ENCODE results near the gene SPP1. TPM values are rescaled to one million over a fixed set of nuclear protein-coding genes. Genes with fewer than 3 reads are reported as not detected.
"Not testable (repeated sequence)": the region's sequence is repeated elsewhere in the genome, so short reads cannot be mapped to it uniquely, and the experiment has no call there.

SPP1 gene
- total RNA-seq, 1 experiment from 2014 or later, result not detected

- H3K79me2 ChIP-seq (ENCODE audit: low read length), result no peaks in the 10 kb centered on the region
- no peak overlapping the region for H3K9ac ChIP-seq (ENCODE audit: low read length)
- no peaks in the 10 kb centered on the region for H4K20me1 ChIP-seq (ENCODE audit: low read length)
- DNase-seq, result no peak
- intact Hi-C loops (cut with micrococcal nuclease), result no loop called here
- no peaks in the 10 kb centered on the region for H3K36me3 ChIP-seq (ENCODE audit: low read depth, low read length)
- no peak overlapping the region for H2AFZ ChIP-seq (ENCODE audit: low read length)
- ATAC-seq, result no peak
- H3K4me2 ChIP-seq (ENCODE audit: low read length), result no peak overlapping the region
- H3K4me3 ChIP-seq (ENCODE audit: low read length), result no peak overlapping the region
- ChIA-PET POLR2A (ENCODE audit: unreplicated experiment) (no interaction called here), CTCF (no interaction called here)
- H3K9me2 ChIP-seq (replicated peaks; ENCODE audit: low read length), result no peaks in the 10 kb centered on the region
- TF ChIP-seq EZH2 (IDR thresholded peaks at IDR 0.05; ENCODE audit: low read length, unreplicated experiment) (no peak), CTCF (conservative IDR thresholded peaks at IDR 0.05; ENCODE audit: low read depth, low read length) (no peak), EZH2phosphoT487 (IDR thresholded peaks at IDR 0.05; ENCODE audit: borderline replicate concordance, low read length) (no peak)
- H3K27me3 ChIP-seq (ENCODE audit: low read length), result no peaks in the 10 kb centered on the region
- no TSS peak for BruUV-seq (replicated peaks)
- no peak overlapping the region for H3K27ac ChIP-seq (ENCODE audit: low read length)
- H3F3A ChIP-seq (ENCODE audit: low read length, unreplicated experiment), result no peaks in the 10 kb centered on the region
- H3K4me1 ChIP-seq (ENCODE audit: insufficient read depth, low read length), result no peaks in the 10 kb centered on the region
- H3K9me3 ChIP-seq (ENCODE audit: low read length), result no peaks in the 10 kb centered on the region
Observed at GRCh38 chr4:87934157-87934704, 41.3 kb upstream of the SPP1 start.

GRCh38 chr4:87934973-87935372 is 40.5 kb upstream of the SPP1 start:
- no peaks in the 10 kb centered on the region for H3K9me2 ChIP-seq (replicated peaks; ENCODE audit: low read length)
- H3K36me3 ChIP-seq (ENCODE audit: low read depth, low read length), result no peaks in the 10 kb centered on the region
- DNase-seq (no peak), ATAC-seq (no peak)
- TF ChIP-seq CTCF (conservative IDR thresholded peaks at IDR 0.05; ENCODE audit: low read depth, low read length), result no peak
- no peak for TF ChIP-seq EZH2 (IDR thresholded peaks at IDR 0.05; ENCODE audit: low read length, unreplicated experiment)
- no peak for TF ChIP-seq EZH2phosphoT487 (IDR thresholded peaks at IDR 0.05; ENCODE audit: borderline replicate concordance, low read length)
- no peak overlapping the region for H3K4me3 ChIP-seq (ENCODE audit: low read length)
- ChIA-PET POLR2A (ENCODE audit: unreplicated experiment) (no interaction called here), CTCF (no interaction called here)
- no peaks in the 10 kb centered on the region for H3K79me2 ChIP-seq (ENCODE audit: low read length)
- no peaks in the 10 kb centered on the region for H3F3A ChIP-seq (ENCODE audit: low read length, unreplicated experiment)
- H3K4me2 ChIP-seq (ENCODE audit: low read length), result no peak overlapping the region
- H3K9me3 ChIP-seq (ENCODE audit: low read length), result no peaks in the 10 kb centered on the region
- no peak overlapping the region for H3K9ac ChIP-seq (ENCODE audit: low read length)
- BruUV-seq (replicated peaks), result no TSS peak
- H3K4me1 ChIP-seq (ENCODE audit: insufficient read depth, low read length), result no peaks in the 10 kb centered on the region
- H3K27me3 ChIP-seq (ENCODE audit: low read length), result no peaks in the 10 kb centered on the region
- H3K27ac ChIP-seq (ENCODE audit: low read length), result no peak overlapping the region
- no peaks in the 10 kb centered on the region for H4K20me1 ChIP-seq (ENCODE audit: low read length)
- H2AFZ ChIP-seq (ENCODE audit: low read length), result no peak overlapping the region
- intact Hi-C loops (cut with micrococcal nuclease), result no loop called here

- ATAC-seq; H2AFZ ChIP-seq (ENCODE audit: low read length); H3K9me2 ChIP-seq (replicated peaks; ENCODE audit: low read length); BruUV-seq (replicated peaks); POLR2A ChIA-PET (ENCODE audit: unreplicated experiment); H3K36me3 ChIP-seq (ENCODE audit: low read depth, low read length); CTCF ChIA-PET; H3K4me3 ChIP-seq (ENCODE audit: low read length); H3K9ac ChIP-seq (ENCODE audit: low read length); H3F3A ChIP-seq (ENCODE audit: low read length, unreplicated experiment); H3K4me1 ChIP-seq (ENCODE audit: insufficient read depth, low read length); H3K27ac ChIP-seq (ENCODE audit: low read length); H3K4me2 ChIP-seq (ENCODE audit: low read length); DNase-seq; H3K9me3 ChIP-seq (ENCODE audit: low read length); intact Hi-C loops (cut with micrococcal nuclease); H3K79me2 ChIP-seq (ENCODE audit: low read length); H3K27me3 ChIP-seq (ENCODE audit: low read length); H4K20me1 ChIP-seq (ENCODE audit: low read length): not testable (repeated sequence)
Observed at GRCh38 chr4:87935954-87936353, 39.6 kb upstream of the SPP1 start.
